Omental fat pad (tissue), 4 donors: ENCODE data around the gene TSR2. TPM values are rescaled to one million over a fixed set of nuclear protein-coding genes. Genes with fewer than 3 reads are reported as not detected.

Experiments used
- ATAC-seq: fragments of 150-250 bp; one replicate; pipeline ENCODE4 v1.9.1; 2016; ENCODE audit warnings: mild to moderate bottlenecking, moderate library complexity; ENCODE audit not compliant: low FRiP score
- DNase-seq: peaks from one replicate; pipeline ENCODE4 v3.0.0-alpha.2; 2019; ENCODE audit warnings: low spot score
- CTCF ChIP-seq, 3 donors: fragments of 450-650 bp; IDR thresholded peaks; one replicate each; pipeline ENCODE4 v1.5.1; 2016 to 2017; ENCODE audit warnings: antibody characterized with exemption in 3 of 3, mild to moderate bottlenecking in 3 of 3, moderate library complexity in 2 of 3
- total RNA-seq, 4 donors: library from RNA; depleted of rRNA; stranded (reverse); fragments of >200 nt; gene quantifications; one replicate each; pipeline ENCODE4 v1.1.0, GENCODE V29; 2016

Gene TSR2
- total RNA-seq, 4 donors from 2014 or later = 14.8 to 29.9 (median 17.4) TPM

- DNase-seq = no peak
- no peak for TF ChIP-seq CTCF (IDR thresholded peaks at IDR 0.05)
- ATAC-seq = peak; percentile 55
Observed at GRCh38 chrX:54492340-54492739, 52.1 kb downstream of the TSR2 start.

- no peak for TF ChIP-seq CTCF (IDR thresholded peaks at IDR 0.05)
- DNase-seq = no peak
- ATAC-seq = no peak
Observed at GRCh38 chrX:54494166-54494988, 54.2 kb downstream of the TSR2 start.

Other genes with a start within 250 kb of the TSR2 start
- 1 to 10 TPM; 1.4 to 2.7 (median 1.6) TPM for gene WNK3, start 82.4 kb upstream of the TSR2 start, total RNA-seq
- 1 to 10 TPM; 2.0 to 3.0 (median 2.2) TPM for gene FGD1, start 55.8 kb downstream of the TSR2 start, total RNA-seq
- gene GNL3L, start 89.8 kb downstream of the TSR2 start, total RNA-seq = 10 to 100 TPM; 23.8 to 41.2 (median 30.2) TPM